HG03064 (cell line): ENCODE results near the gene IL11.

Experiments
- ATAC-seq: cut with Tn5 transposase; IDR thresholded peaks from one replicate; pipeline ENCODE4 v1.9.1; 2021; ENCODE audit warnings: low read depth; ENCODE audit not compliant: unreplicated experiment

The IL11 gene

DNA sequence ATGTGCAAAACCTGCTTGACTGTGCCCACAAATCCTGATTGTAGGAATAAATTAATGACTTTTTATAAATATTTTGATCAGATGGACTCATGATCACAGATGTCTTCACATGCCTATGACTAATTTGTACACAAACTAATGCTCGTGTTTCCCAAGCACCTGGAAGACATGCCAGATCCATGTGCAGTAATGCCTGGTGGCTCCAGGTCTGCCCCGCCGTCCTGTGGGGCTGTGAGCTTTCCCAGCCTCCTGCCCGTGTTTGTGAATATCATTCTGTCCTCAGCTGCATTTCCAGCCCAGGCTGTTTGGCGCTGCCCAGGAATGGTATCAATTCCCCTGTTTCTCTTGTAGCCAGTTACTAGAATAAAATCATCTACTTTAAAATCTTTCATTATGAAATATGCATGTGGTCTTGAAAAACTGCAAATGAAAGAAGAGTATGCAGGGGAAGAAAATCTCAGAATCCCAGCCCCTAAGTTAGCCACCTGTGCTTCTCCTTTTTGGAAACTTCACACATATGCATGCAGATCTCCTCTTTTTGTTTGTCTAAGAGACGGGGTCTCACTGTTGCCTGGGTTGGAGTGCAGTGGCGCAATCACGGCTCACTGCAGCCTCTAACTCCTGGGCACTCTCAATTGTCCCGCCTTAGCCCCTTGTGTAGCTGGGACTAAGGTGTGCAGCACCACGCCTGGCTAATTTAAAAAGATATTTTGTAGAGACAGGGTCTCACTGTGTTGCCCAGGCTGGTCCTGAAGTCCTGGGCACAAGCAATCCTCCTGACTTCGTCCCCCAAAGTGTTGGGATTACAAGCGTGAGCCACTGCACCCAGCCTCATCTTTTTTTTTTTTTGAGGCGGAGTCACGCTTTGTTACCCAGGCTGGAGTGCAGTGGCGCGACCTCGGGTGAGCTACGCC lies 21.7 kb upstream of the IL11 start:
- ATAC-seq: no peak

DNA sequence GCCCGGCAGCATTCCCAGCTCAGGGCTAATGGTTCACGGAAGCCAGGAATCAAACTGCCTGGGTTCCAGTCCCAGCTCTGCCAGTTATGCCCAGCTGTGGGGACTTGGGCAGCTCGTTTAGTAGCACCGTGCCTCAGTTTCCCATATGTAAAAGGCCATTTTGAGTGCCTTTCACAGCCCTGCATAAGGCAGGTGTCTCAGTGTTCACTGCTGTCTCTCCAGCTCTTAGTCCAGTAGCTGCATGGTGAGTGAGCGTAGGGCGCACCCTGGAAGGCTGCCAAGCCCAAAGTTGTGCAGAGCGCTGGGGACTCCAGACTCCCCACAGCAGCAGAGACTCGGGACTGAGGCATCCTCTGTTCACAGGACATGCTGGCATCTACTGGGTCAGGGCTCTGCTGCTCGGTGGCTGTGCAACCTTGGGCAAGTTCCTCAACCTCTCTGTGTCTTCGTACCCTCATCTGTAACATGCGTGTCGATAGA lies 21.0 kb upstream of the IL11 start:
- no peak for ATAC-seq

DNA sequence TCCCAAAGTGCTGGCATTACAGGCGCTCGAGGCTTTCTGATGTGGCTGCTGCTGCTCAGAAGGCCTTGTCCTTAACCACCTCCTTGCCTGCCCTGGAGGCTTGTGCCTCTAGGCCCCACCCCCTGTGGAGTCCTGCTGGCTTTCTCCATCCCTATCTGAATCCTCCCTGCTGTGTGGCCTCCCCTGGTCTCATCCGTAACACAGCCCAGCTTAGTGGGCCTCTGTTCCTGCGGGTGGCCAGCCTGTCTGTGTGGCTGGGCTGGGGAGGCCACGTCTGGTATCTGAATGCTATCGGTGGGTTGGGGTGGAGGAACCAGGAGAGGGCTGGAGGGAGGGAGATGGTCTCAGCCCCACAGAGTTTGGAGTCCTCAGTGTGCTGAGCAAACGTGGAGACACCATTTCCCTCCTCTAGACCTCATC lies 20.2 kb upstream of the IL11 start:
- ATAC-seq: no peak

- no peak for ATAC-seq
Measured at GRCh38 chr19:55389386-55390317, 19.4 kb upstream of the IL11 start.

DNA sequence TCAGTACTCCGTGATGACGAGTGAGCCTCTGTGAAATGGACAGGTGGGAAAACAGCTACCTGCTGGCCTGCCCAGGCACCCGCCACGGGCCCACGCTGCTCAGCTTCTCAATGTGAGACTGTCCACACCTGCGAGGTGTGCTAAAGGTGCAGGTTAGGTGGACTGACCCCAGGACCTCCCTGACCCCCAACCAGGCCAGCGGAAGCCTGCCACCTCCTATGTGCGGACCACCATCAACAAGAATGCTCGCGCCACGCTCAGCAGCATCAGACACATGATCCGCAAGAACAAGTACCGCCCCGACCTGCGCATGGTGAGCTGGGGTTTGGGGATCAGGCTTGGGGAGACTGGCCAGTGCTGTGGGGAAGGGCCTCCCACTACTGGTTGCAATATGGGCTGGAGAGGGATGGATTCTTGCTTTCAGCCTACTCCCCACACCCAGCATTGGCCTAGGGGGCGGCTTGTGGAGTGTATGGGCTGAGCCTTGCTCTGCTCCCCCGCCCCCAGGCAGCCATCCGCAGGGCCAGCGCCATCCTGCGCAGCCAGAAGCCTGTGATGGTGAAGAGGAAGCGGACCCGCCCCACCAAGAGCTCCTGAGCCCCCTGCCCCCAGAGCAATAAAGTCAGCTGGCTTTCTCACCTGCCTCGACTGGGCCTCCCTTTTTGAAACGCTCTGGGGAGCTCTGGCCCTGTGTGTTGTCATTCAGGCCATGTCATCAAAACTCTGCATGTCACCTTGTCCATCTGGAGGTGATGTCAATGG lies 17.7 kb upstream of the IL11 start:
- no peak for ATAC-seq

DNA sequence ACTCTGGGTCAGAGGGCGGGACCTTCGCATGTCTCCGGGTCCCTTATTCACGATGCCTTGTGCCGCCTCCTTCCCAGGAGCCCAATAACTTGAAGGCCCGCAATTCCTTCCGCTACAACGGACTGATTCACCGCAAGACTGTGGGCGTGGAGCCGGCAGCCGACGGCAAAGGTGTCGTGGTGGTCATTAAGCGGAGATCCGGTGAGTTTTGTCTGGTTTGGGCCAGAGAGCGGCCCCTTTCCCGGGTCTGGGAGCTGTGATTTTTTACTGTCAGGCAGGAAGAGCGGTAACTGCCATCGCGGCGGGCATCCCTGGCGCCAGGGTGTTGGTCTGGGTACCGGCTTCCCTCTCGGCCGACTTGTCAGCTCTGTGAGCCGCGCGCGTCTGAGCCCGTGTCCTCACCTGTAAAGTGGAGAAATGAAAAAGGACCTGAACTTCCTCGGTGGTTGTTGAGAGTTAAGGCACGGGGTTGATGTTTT lies 16.3 kb upstream of the IL11 start:
- ATAC-seq: no peak

DNA sequence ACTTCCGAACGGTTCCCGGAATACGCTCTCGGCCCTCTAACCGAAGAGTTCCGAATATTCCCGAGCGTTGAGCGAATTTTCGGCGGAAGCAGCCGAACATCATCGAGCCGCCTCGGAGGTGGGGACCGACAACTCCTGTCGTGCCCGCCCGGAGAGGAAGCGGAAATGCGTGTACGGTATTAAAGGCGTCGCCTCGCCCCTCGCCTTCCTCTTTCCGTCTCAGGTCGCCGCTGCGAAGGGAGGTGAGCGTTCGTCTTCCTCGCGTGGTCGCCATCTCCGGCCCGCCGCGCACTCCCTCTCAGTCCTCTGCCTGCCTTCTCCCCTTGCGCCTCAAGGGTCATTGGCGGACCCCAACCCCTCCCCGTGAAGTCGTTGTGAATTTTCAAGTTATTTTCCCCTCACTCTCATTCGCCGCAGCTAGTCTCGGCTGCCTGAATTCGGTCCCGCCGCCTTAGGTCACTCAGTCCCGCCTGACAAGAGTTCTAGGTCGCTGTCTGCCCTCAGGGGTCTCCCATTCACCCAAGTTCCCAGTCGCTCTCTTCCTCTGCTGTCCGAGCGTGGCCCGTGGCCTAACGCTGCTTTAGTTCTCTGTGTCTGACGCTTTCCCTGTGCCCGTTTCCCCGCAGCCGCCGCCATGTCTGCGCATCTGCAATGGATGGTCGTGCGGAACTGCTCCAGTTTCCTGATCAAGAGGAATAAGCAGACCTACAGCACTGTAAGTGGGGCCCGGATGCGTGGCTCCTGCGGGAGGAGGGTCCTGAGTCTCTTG lies 15.6 kb upstream of the IL11 start, which contains the start of gene RPL28:
Gene RPL28, plus strand, starts transcription at position 209 of the 769 bp plus-strand sequence. Its CDS starts 426 bp downstream, at position 635.
- ATAC-seq: peak; percentile 52

DNA sequence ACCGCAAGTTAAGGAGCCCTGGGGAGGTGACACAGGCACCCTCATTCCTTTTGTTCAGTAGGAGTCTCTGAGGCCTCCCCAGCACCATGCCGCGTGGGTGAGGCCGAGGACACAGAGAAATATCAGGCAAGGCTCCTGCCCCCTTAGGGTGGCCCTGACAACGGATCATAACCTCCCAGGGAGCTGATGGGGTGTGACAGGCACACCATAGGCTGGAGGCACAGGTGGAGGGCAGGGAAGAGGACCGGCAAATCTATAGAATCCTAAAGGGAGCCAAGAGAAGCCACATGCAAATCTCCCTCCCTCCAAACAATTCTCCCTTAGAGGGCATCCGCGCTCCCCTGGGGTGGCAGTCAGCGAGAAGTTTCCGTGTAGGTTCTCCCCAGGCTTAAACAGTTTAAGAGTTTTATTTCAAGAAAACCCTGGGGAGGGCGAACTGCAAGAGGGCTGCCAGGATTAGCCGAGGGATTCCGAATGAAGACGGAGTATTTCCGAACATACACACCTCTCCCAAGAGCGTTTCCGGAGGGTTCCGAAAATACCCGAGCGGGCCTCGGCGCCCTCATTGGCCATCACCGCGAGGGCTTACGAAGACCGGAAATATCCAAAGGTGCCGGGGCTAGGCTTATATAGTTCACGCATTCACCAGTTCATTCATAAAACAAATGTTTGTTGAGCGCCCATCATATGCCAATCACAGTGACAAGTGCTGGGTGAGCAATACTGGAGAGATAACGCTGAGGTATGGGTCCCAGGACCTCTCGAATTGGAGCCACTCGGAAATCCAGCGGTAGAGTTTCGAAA lies 14.9 kb upstream of the IL11 start:
- ATAC-seq: peak; percentile 57

DNA sequence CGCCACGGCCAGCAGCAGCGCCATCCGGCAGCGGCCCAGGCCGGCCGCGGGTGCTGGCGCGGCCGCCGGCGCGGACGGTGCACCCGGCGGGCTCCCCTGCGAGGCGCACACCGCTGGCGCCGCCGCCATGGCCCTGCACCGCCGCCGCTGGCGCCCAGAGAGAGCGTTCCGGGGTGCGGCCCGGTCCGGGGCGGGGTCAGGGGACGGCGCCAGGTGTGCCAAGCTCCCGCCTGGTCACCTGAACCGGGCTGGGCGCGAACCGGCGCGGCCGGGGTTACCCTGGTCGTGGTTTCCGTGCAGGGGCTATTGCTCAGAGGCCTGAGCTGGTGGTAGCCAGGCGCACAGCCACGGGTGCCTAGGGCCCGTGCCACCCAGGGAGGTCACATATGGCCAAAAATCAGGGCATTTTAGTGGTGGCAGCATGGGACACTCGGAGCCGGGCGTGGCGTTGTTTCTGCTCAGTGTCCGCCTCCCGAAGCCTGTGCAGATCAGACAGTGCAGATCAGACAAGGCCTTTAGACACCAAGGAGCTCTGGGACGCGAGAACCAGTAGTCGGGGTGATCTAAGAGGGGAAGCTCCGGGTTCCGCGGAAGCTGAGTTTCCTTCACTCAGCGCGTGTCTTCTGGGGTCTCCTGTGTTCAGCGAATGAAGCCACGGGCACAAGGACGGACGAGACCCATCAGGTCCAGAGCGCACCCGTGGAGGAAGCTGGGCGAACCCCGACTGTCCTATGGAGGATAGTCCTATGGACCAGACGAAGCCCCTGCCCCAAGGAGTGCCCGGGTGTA lies 14.1 kb upstream of the IL11 start, which contains the start of gene TMEM238:
Gene TMEM238, minus strand, starts transcription at position 162 of the 789 bp plus-strand sequence. Its CDS starts 33 bp downstream, at position 129.
- ATAC-seq: no peak

- no peak for ATAC-seq
Measured at GRCh38 chr19:55383279-55384130, 13.2 kb upstream of the IL11 start.

DNA sequence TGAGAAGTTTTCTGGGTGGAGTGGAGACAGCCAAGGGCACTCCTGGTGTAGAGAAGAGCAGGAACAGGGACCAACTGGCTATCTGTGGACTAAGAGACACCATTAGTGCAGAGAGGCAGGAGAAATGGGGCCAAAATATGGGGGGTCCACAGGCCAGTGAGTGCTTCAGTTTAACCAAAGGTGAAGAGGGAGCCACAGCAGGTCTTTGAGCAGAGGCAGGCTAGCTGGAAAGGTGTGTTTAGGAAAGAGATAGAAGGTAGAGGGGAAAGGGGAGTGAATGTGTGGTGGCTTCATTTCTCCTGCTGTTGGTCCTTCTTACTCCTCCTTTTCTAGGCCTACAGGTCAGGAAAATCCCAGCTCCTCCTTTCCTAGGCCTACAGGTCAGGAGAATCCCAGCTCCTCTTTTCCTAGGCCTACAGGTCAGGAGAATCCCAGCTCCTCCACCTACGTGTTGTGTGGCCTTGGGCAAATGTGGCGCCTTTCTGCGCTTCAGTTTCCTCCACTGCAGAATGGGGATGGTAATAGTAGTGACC lies 12.3 kb upstream of the IL11 start:
- ATAC-seq: no peak

DNA sequence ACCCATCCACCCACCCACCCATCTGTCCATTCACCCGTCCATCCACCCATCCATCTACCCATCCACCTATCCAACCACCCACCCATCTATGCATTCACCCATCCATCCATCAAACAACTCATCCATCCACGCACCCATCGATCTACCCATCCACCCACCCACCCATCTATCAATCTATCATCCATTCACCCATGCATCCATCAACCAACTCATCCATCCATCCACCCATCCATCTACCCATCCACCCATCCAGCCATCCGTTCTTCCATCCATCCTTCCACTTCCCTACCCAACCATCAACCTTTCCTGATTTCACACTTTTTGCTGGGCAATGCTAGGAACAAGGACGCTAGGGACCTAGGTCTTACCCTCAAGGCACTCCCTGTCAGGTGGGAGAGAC lies 11.8 kb upstream of the IL11 start:
- ATAC-seq: no peak

- ATAC-seq: no peak
Measured at GRCh38 chr19:55379174-55379573, 8.9 kb upstream of the IL11 start.

DNA sequence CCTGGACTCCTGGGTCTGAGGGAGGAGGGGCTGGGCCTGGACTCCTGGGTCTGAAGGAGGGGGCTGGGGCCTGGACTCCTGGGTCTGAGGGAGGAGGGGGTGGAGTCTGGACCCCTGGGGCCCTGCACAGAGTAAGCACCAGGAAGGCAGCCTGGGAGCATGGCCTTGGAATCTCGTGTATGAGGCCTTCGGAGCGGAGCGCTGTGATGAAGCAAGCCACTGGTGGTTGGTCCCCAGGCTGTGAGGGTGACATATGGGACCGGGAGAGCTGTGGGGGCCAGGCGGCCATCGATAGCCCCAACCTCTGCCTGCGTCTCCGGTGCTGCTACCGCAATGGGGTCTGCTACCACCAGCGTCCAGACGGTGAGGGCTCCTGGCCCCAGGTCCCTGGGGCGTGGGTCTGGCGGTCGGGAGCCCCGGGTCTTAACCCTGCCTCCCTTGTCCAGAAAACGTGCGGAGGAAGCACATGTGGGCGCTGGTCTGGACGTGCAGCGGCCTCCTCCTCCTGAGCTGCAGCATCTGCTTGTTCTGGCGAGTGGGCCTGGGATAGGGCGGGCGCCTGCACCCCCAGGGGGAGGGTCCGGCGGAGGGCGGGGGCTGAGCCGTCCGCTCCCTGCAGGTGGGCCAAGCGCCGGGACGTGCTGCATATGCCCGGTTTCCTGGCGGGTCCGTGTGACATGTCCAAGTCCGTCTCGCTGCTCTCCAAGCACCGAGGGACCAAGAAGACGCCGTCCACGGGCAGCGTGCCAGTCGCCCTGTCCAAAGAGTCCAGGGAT lies 7.3 kb upstream of the IL11 start:
- no peak for ATAC-seq

DNA sequence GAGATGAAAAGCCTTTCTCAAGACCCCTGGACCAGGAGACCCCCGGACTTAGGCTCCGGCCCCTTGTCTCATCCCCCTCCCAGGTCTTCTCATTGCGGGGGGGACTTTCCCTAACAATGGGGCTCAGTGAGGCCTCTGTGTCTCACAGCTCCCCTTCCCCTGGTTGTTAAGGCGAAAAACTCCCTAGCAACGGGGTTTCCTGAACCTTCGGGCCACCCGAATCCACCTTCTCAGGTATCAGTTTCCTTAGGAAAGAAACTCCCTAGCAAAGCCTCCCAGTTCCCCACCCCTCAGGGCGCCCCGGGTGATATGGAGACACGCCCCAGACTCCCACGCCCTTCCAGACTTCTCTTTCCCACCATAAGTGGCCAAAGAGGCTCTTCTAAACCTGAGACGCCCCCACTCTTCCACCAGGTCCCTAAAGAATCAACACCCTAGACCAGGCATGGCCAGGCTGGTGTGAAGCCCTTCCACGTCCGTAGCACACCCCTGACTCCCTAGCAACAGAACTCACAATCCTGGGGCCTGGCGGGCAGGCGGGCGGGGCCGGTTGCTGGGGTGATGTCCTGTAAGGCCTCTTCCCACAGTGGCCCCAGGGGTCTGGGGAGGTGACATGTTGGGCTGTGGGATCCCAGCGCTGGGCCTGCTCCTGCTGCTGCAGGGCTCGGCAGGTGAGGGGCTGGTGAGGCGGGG lies 6.1 kb upstream of the IL11 start, which contains the start of gene TMEM190:
Gene TMEM190, plus strand, starts transcription at position 586 of the 693 bp plus-strand sequence. Its CDS starts 28 bp downstream, at position 614.
- no peak for ATAC-seq
